Measurements from ENCODE around the gene CSRP3. TPM values are rescaled to one million over a fixed set of nuclear protein-coding genes. Genes with fewer than 3 reads are reported as not detected.

The CSRP3 gene
- total RNA-seq, 1 experiment from 2014 or later = not detected

DNA sequence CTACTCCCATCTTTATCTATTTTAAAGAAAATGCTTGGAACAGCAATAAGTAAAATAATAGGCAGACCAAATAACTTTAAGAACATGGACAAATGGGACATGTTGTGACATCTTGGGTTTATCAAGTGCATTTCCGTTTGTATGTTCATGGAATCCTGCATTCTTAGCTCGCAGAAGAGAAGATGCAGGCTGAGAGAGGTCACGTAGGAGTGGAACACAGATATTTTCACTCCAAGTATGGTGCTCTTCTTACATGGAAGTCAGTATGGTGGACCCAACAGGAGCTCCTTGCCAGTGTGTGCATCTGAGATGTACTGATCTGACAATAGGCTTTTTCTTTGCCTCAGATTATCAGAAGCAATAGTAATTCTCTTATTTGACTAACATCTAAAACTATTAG lies 37.3 kb upstream of the CSRP3 start:
- Mint-ChIP-seq H3K4me1 (ENCODE audit: insufficient read depth, unreplicated experiment) (peaks cover 10% of the 10 kb centered on the region), H3K27me3 (ENCODE audit: insufficient read depth, unreplicated experiment) (no peaks in the 10 kb centered on the region), H3K4me3 (ENCODE audit: unreplicated experiment) (no peak overlapping the region), H3K36me3 (ENCODE audit: insufficient read depth, unreplicated experiment) (no peaks in the 10 kb centered on the region), H3K27ac (ENCODE audit: low read depth, unreplicated experiment) (no peak overlapping the region), H3K9me3 (ENCODE audit: unreplicated experiment) (no peaks in the 10 kb centered on the region)
- BruUV-seq (replicated peaks) = no TSS peak
- no peak for DNase-seq (ENCODE audit: unreplicated experiment)
- POLR2A ChIA-PET = interaction anchor here (0.7 to 1.2 kb wide), 2 partner anchors 38 to 45 kb away, joined by 3 read pairs; no protein-coding TSS in a partner anchor
- intact Hi-C loops (cut with micrococcal nuclease) = no loop called here
- TF ChIP-seq, protein P1, sequence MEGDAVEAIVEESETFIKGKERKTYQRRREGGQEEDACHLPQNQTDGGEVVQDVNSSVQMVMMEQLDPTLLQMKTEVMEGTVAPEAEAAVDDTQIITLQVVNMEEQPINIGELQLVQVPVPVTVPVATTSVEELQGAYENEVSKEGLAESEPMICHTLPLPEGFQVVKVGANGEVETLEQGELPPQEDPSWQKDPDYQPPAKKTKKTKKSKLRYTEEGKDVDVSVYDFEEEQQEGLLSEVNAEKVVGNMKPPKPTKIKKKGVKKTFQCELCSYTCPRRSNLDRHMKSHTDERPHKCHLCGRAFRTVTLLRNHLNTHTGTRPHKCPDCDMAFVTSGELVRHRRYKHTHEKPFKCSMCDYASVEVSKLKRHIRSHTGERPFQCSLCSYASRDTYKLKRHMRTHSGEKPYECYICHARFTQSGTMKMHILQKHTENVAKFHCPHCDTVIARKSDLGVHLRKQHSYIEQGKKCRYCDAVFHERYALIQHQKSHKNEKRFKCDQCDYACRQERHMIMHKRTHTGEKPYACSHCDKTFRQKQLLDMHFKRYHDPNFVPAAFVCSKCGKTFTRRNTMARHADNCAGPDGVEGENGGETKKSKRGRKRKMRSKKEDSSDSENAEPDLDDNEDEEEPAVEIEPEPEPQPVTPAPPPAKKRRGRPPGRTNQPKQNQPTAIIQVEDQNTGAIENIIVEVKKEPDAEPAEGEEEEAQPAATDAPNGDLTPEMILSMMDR (IDR thresholded peaks at IDR 0.05; ENCODE audit: unreplicated experiment) = no peak
- CTCF ChIA-PET = interaction anchor here (0.9 to 1.7 kb wide), 5 partner anchors 13 to 318 kb away, joined by 3 to 9 read pairs (median 3); no protein-coding TSS in a partner anchor

DNA sequence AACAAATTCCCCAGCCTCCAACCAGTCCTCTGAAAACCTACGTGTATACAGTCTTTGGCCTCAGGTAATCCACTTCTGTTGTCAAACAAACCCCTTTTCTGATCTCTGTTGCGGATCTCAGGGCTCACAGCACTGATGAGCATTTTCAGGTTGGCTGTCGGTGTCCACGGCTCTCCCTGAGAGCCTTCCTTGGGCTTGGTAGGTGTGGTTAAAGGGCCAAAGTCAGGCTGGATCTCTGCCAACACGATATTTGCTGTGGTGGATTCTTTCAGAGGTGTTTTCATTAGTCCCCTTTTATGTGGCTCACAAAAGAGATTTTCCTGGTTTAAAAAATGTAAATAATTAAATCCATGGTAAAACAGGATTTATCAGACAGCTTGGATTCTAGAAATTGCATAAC lies 36.0 kb upstream of the CSRP3 start:
- no peaks in the 10 kb centered on the region for H3K27me3 Mint-ChIP-seq (ENCODE audit: insufficient read depth, unreplicated experiment)
- no peak overlapping the region for H3K4me3 Mint-ChIP-seq (ENCODE audit: unreplicated experiment)
- ChIA-PET CTCF (interaction anchor here (1.7 kb wide), 1 partner anchor 167 kb away, joined by 7 read pairs; no protein-coding TSS in a partner anchor), POLR2A (interaction anchor here (0.6 kb wide), 2 partner anchors 31 to 121 kb away, joined by 3 to 4 read pairs; no protein-coding TSS in a partner anchor)
- peaks cover 9% of the 10 kb centered on the region for H3K4me1 Mint-ChIP-seq (ENCODE audit: insufficient read depth, unreplicated experiment)
- H3K27ac Mint-ChIP-seq (ENCODE audit: low read depth, unreplicated experiment) = no peak overlapping the region
- TF ChIP-seq, protein P1 (IDR thresholded peaks at IDR 0.05; ENCODE audit: unreplicated experiment) = no peak
- H3K9me3 Mint-ChIP-seq (ENCODE audit: unreplicated experiment) = no peaks in the 10 kb centered on the region
- no TSS peak for BruUV-seq (replicated peaks)
- DNase-seq (ENCODE audit: unreplicated experiment) = no peak
- intact Hi-C loops (cut with micrococcal nuclease) = no loop called here
- no peaks in the 10 kb centered on the region for H3K36me3 Mint-ChIP-seq (ENCODE audit: insufficient read depth, unreplicated experiment)

DNA sequence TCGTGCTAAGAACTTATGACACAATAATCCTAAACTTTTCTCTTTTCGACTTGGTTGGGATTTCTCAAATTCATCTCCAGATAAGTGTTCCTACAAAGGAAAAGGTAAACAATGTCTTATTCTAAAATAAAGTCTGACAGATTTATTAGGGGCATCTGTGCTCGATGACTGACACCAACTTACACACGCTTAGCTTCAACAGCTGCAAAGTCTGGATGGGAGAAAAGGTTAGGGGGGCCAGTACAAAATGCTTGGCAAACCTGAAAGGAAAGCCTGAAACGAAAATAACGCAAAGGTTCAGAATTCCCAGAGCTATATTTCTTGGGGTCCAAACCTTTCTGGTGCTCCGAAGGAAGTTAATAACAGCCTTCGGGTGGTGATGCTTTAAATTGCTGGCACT lies 35.6 kb upstream of the CSRP3 start:
- no peak for DNase-seq (ENCODE audit: unreplicated experiment)
- no TSS peak for BruUV-seq (replicated peaks)
- intact Hi-C loops (cut with micrococcal nuclease) = no loop called here
- H3K27me3 Mint-ChIP-seq (ENCODE audit: insufficient read depth, unreplicated experiment) = no peaks in the 10 kb centered on the region
- ChIA-PET POLR2A (no interaction called here), CTCF (interaction anchor here (1.7 kb wide), 1 partner anchor 167 kb away, joined by 7 read pairs; no protein-coding TSS in a partner anchor)
- TF ChIP-seq, protein P1 (IDR thresholded peaks at IDR 0.05; ENCODE audit: unreplicated experiment) = no peak
- H3K27ac Mint-ChIP-seq (ENCODE audit: low read depth, unreplicated experiment) = no peak overlapping the region
- H3K4me3 Mint-ChIP-seq (ENCODE audit: unreplicated experiment) = no peak overlapping the region
- H3K36me3 Mint-ChIP-seq (ENCODE audit: insufficient read depth, unreplicated experiment) = no peaks in the 10 kb centered on the region
- no peaks in the 10 kb centered on the region for H3K9me3 Mint-ChIP-seq (ENCODE audit: unreplicated experiment)
- peaks cover 12% of the 10 kb centered on the region for H3K4me1 Mint-ChIP-seq (ENCODE audit: insufficient read depth, unreplicated experiment)

DNA sequence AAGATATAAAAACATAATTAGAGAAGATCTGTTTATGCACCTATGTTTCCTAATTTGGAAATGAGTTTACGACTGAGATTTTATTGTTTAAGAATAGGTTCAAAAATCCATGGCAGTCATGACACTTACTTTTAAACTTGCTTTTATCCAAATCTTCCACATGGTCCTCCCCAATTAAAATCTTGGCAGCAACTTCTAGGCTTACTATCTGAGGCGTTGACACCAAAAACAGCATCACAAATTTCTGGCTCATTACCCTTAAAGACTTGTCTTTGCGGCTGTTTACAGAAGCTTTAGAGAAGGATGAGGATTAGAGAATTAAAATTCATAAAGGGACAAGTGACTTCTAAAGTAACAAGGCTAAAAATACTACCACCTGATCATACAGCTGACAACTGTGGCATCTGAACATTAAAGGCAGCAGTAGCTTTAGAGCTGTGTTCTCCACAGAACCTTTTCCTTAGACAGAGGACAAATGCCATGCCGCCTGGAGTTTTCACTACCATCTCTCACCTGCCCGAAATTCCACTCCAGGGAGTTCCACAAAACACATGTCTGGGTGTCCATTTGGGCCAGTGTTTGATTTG lies 32.5 kb upstream of the CSRP3 start:
- DNase-seq (ENCODE audit: unreplicated experiment) = no peak
- Mint-ChIP-seq H3K4me3 (ENCODE audit: unreplicated experiment) (no peak overlapping the region), H3K27ac (ENCODE audit: low read depth, unreplicated experiment) (no peak overlapping the region), H3K9me3 (ENCODE audit: unreplicated experiment) (no peaks in the 10 kb centered on the region), H3K36me3 (ENCODE audit: insufficient read depth, unreplicated experiment) (no peaks in the 10 kb centered on the region), H3K27me3 (ENCODE audit: insufficient read depth, unreplicated experiment) (no peaks in the 10 kb centered on the region), H3K4me1 (ENCODE audit: insufficient read depth, unreplicated experiment) (peaks cover 12% of the 10 kb centered on the region)
- TF ChIP-seq, protein P1 (IDR thresholded peaks at IDR 0.05; ENCODE audit: unreplicated experiment) = no peak
- CTCF ChIA-PET = interaction anchor here (0.8 to 1.4 kb wide), 2 partner anchors 16 to 157 kb away, joined by 3 to 4 read pairs; no protein-coding TSS in a partner anchor
- POLR2A ChIA-PET = no interaction called here
- intact Hi-C loops (cut with micrococcal nuclease) = no loop called here
- no TSS peak for BruUV-seq (replicated peaks)

All from MCF 10A (cell line).